Measurements from ENCODE around the gene SCAMP5. TPM values are rescaled to one million over a fixed set of nuclear protein-coding genes. Genes with fewer than 3 reads are reported as not detected.

SCAMP5 gene
- total RNA-seq, 1 donor from 2014 or later: 3.2 TPM

- no peak for DNase-seq
These were observed 75.3 kb downstream of the SCAMP5 start for GRCh38 chr15:75070674-75071073.

Small RNAs within 50 kb of the gene (small RNA-seq; reads per million reads assigned to genes)
- gene AC015720.1 (ENCODE audit: low replicate concordance) (not detected), gene RF00019 (ENCODE audit: low replicate concordance) (not detected)

Other genes with a start within 250 kb of the SCAMP5 start
- 0.10 TPM for gene CYP1A2, start 246.7 kb upstream of the SCAMP5 start, total RNA-seq
- gene CSK, start 213.5 kb upstream of the SCAMP5 start, total RNA-seq: 21.4 TPM
- 0.20 TPM for gene LMAN1L, start 182.7 kb upstream of the SCAMP5 start, total RNA-seq
- gene CPLX3, start 168.9 kb upstream of the SCAMP5 start, total RNA-seq: 0.20 TPM
- 23.4 TPM for gene ULK3, start 152.4 kb upstream of the SCAMP5 start, total RNA-seq
- gene SCAMP2, start 122.2 kb upstream of the SCAMP5 start, total RNA-seq: 21.6 TPM
- 23.3 TPM for gene MPI, start 105.5 kb upstream of the SCAMP5 start, total RNA-seq
- 43.4 TPM for gene FAM219B, start 88.7 kb upstream of the SCAMP5 start, total RNA-seq
- gene COX5A, start 57.5 kb upstream of the SCAMP5 start, total RNA-seq: 56.3 TPM
- gene RPP25, start 38.8 kb upstream of the SCAMP5 start, total RNA-seq: 2.1 TPM
- 10.8 TPM for gene PPCDC, start 28.0 kb downstream of the SCAMP5 start, total RNA-seq
- gene C15orf39, start 206.3 kb downstream of the SCAMP5 start, total RNA-seq: 5.9 TPM